ENCODE results near the gene SNX15.

SNX15 gene

GRCh38 chr11:65083834-65084597, 56.8 kb downstream of the SNX15 start, which contains the start of the genes CDCA5 and ZFPL1:
Gene CDCA5 (minus strand): TSS chr11:65084040. CDS start chr11:65083978, 62 bp downstream.
Gene ZFPL1 (plus strand): TSS chr11:65084222. CDS start chr11:65084699, 477 bp downstream.
- peak; percentile 89 to 93 (median 90) for DNase-seq (ENCODE audit: low read depth in 3 of 3, low spot score in 1 of 3)

- DNase-seq (ENCODE audit: low read depth in 3 of 3, low spot score in 1 of 3), result no peak
Observed at GRCh38 chr11:65084598-65085375, 57.5 kb downstream of the SNX15 start.

- no peak for DNase-seq (ENCODE audit: low read depth in 3 of 3, low spot score in 1 of 3)
Observed at GRCh38 chr11:65085446-65085845, 58.2 kb downstream of the SNX15 start.

- no peak for DNase-seq (ENCODE audit: low read depth in 3 of 3, low spot score in 1 of 3)
Observed at GRCh38 chr11:65086809-65087208, 59.6 kb downstream of the SNX15 start.

GRCh38 chr11:65087216-65087615, 60.0 kb downstream of the SNX15 start:
- DNase-seq (ENCODE audit: low read depth in 3 of 3, low spot score in 1 of 3), result no peak

- no peak for DNase-seq (ENCODE audit: low read depth in 3 of 3, low spot score in 1 of 3)
Observed at GRCh38 chr11:65087827-65088226, 60.6 kb downstream of the SNX15 start.

GRCh38 chr11:65089621-65090020, 62.4 kb downstream of the SNX15 start:
- no peak for DNase-seq (ENCODE audit: low read depth in 3 of 3, low spot score in 1 of 3)

Data from stimulated activated CD4-positive, alpha-beta T cell treated with anti-CD3 and anti-CD28 coated beads, TNF-alpha, amount 100 ng/mL, for 1 hour (primary cell).